GM18517 (cell line): ENCODE data around the gene KCNK3.
"Not testable (repeated sequence)": the region's sequence is repeated elsewhere in the genome, so short reads cannot be mapped to it uniquely, and the experiment has no call there.

Experiments
- ATAC-seq: cut with Tn5 transposase; IDR thresholded peaks from one replicate; pipeline ENCODE4 v1.9.1; 2021; ENCODE audit warnings: mild to moderate bottlenecking, moderate library complexity; ENCODE audit not compliant: unreplicated experiment

KCNK3 gene

GRCh38 chr2:26692279-26692896 is at the start of gene KCNK3:
KCNK3 (plus strand) TSS chr2:26692722; CDS start chr2:26692876, 154 bp downstream.
- ATAC-seq, result no peak

GRCh38 chr2:26644188-26644835 is 48.2 kb upstream of the KCNK3 start:
- no peak for ATAC-seq

GRCh38 chr2:26645762-26646161 is 46.8 kb upstream of the KCNK3 start:
- ATAC-seq, result no peak

GRCh38 chr2:26646986-26647672 is 45.4 kb upstream of the KCNK3 start:
- no peak for ATAC-seq

- no peak for ATAC-seq
These were observed 44.5 kb upstream of the KCNK3 start for GRCh38 chr2:26647981-26648380.

GRCh38 chr2:26648516-26648915 is 44.0 kb upstream of the KCNK3 start:
- no peak for ATAC-seq

- ATAC-seq, result no peak
These were observed 43.2 kb upstream of the KCNK3 start for GRCh38 chr2:26649322-26649721.

GRCh38 chr2:26649992-26650712 is 42.4 kb upstream of the KCNK3 start:
- ATAC-seq, result no peak

GRCh38 chr2:26650713-26651469 is 41.6 kb upstream of the KCNK3 start:
- ATAC-seq, result no peak

GRCh38 chr2:26651470-26651771 is 41.1 kb upstream of the KCNK3 start:
- ATAC-seq, result no peak

- ATAC-seq, result no peak
These were observed 40.7 kb upstream of the KCNK3 start for GRCh38 chr2:26651799-26652198.

GRCh38 chr2:26652361-26653041 is 40.0 kb upstream of the KCNK3 start:
- no peak for ATAC-seq

- ATAC-seq, result no peak
These were observed 39.1 kb upstream of the KCNK3 start for GRCh38 chr2:26653207-26654060.

GRCh38 chr2:26654061-26654340 is 38.5 kb upstream of the KCNK3 start:
- ATAC-seq, result no peak

GRCh38 chr2:26655120-26655519 is 37.4 kb upstream of the KCNK3 start:
- ATAC-seq, result not testable (repeated sequence)

- ATAC-seq, result no peak
These were observed 36.8 kb upstream of the KCNK3 start for GRCh38 chr2:26655611-26656195.

GRCh38 chr2:26657265-26657664 is 35.3 kb upstream of the KCNK3 start:
- no peak for ATAC-seq

- no peak for ATAC-seq
These were observed 33.7 kb upstream of the KCNK3 start for GRCh38 chr2:26658691-26659346.
